ENCODE results near the gene SLC37A3.
A peak's percentile ranks its signal among the peaks of the same experiment; 100 is the strongest.

The SLC37A3 gene

GRCh38 chr7:140400381-140400780 lies 2.1 kb upstream of the SLC37A3 start:
- no peak for DNase-seq

DNA sequence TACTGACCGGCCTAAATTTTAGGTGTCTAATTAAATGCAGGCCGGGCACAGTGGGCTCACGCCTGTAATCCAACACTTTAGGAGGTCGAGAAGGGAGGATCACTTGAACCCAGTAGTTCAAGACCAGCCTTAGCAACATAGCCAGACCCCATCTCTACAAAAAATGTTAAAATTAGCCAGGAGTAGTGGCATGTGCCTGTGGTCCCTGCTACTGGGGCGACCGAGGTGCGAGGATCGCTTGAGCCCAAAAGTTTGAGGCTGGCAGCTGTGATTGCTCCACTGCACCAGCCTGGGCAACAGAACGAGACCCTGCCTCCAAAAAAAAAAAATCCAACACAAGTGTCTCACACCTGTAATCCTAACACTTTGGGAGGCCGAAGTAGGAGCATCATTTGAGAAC lies 491 bp upstream of the SLC37A3 start:
- no peak for DNase-seq

DNA sequence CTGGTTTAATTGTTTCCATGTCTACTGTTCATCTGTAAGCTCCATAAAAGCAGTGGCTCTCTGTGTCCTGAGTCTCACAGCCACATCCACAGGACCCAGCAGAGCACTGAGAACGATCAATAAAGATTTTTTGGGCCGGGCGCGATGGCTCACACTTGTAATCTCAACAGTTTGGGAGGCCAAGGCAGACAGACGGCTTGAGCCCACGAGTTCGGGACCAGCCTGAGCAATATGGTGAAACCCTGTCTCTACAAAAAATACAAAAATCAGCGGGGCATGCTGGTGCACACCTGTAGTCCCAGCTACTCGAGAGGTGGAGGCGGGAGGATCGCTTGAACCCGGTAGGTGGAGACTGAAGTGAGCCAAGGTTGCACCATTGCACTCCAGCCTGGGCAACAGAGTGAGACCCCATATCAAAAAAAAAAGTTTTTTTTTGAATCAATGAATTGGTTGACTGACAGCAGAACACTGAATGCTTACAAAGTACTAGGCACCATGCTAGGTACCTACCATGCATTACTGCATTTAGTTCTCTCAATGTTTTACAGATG lies 4.5 kb downstream of the SLC37A3 start:
- DNase-seq: no peak

GRCh38 chr7:140391634-140392033 lies 6.7 kb downstream of the SLC37A3 start:
- no peak for DNase-seq

GRCh38 chr7:140390466-140391190 lies 7.7 kb downstream of the SLC37A3 start:
- no peak for DNase-seq

DNA sequence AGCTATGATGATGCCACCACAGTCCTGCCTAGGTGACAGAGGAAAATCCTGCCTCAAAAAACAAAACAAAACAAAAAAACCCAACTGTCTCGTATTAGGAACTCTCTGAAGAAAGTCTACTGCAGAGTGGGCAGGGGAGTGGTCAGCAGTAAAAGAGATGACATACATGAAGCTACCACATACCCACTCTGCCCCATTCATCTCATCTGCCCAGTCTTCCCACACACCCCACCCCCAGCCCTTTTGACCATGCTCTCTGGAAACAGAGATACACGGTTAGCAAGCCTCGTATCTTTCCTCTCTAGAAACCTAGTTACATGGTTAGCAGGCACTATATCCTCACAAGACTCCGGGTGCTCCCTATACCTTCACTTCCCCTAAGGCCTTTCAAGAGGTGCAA lies 8.3 kb downstream of the SLC37A3 start:
- DNase-seq: no peak

GRCh38 chr7:140389445-140389844 lies 8.9 kb downstream of the SLC37A3 start:
- no peak for DNase-seq

GRCh38 chr7:140384894-140385545 lies 13.3 kb downstream of the SLC37A3 start:
- DNase-seq: no peak

DNA sequence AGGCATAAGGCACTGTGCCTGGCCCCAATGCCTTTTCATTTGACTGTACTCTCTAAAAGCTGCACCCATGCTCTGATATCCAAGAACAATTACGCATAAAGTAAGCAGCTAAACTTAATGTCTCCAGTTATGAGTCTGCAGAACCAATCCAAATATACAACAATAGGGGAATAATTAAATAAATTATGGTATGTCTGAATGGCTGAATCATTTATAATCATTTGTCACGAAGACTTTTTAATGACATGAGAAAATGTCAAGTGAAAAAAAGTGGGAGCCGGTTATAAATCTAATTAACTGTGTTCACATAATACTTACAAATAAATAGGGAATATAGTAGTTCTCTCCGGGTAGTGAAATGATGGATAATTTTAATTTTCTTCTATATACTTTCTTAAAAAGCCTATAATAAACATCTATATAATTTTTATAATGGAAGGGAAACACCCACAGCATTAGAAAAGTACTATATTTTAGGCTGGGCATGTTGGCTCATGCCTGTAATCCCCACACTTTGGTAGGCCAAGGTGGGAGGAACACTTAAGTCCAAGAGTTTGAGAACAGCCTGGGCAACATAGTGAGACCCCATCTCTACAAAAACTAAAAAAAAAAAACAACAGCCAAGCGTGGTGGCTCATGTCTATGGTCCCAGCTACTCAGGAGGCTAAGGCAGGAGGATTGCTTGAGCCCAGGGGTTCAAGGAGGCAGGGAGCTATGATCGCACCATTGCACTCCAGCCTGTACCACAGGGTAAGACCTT lies 14.2 kb downstream of the SLC37A3 start:
- DNase-seq: no peak

- no peak for DNase-seq
Observed at GRCh38 chr7:140375892-140376730, 22.2 kb downstream of the SLC37A3 start.

- DNase-seq: no peak
Observed at GRCh38 chr7:140375323-140375722, 23.0 kb downstream of the SLC37A3 start.

- no peak for DNase-seq
Observed at GRCh38 chr7:140369294-140369693, 29.0 kb downstream of the SLC37A3 start.

DNA sequence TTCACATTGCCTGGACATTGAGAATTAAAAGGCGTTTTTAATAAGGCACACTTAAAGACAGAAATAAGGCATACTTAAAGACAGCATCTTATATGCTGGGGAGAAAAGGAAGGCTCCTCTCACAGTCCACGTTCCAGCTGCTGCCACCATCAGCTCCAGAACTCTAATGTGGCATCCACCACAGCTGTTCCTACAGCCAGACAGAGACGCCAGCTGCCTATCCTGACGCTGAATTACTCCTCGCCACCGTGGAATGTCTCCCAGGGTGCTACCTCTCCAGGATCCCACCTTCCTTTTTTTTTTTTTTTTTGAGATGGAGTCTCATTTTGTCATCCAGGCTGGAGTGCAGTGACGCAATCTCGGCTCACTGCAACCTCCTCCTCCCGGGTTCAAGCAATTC lies 30.8 kb downstream of the SLC37A3 start:
- DNase-seq: no peak

GRCh38 chr7:140364819-140365218 lies 33.5 kb downstream of the SLC37A3 start:
- DNase-seq: peak; percentile 42

- no peak for DNase-seq
Observed at GRCh38 chr7:140360697-140361229, 37.6 kb downstream of the SLC37A3 start.

GRCh38 chr7:140358412-140359051 lies 39.8 kb downstream of the SLC37A3 start:
- DNase-seq: no peak

- no peak for DNase-seq
Observed at GRCh38 chr7:140358024-140358411, 40.3 kb downstream of the SLC37A3 start.

GRCh38 chr7:140350056-140350455 lies 48.3 kb downstream of the SLC37A3 start:
- DNase-seq: no peak

DNA sequence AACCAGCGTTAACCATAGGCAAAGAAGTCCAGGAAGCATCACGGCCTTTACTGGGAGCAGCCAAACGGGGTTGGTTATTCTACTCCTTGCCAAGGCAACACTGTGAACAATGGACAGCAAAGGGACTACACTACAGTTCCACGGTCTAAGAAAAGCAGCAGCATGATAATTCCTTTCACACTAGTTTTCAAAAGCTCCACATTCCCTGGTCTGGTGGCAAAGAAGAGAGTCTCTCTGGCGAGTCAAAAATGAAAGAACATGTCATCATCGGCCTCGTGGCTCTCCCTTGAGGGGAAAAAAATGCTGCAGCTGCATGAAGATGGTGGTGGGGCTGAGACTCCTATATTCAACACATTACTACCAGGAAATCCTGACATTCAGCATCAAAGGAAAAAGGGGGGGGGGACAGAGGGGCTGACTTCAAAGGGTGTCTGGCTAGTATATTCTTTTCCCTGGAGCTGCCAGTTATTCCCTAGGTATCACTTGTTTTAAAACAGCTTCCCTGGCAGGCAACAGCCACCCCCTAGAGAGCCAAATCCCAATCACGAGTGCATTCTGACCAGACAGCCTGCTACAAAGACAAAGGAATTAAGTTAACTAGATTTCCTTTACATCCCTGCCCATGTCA lies 49.1 kb downstream of the SLC37A3 start:
- DNase-seq: no peak

DNA sequence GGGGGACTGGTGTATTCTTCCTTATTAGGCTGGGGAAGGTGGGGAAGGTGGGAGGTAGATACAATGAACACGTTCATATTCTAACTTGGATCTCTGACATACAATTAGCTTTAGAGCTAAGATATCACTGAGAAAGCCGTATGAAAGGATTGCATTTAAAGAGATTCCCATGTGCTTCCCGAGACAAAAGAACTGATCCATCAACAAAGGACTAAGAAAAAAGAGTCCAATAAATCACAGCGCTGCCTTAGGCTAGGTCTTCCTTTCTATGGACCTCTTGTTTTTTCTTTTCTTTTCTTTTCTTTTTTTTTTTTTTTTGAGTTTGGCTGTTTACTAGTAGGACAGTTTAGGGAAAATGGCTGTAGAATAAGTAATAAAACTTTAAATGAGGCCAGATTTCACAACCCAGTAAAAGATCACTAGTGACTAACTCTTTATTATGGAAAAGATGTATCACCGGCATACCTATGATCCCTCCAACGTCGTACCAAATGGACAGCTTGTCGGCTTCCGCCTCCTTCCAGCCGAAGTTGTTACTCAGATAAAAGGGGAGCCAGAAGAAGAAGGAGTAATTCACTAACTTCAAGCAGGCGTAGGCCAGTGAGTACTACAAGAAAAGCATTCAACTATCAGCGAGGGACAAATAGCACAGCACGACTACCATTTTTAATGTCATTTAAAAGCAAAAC lies 50.0 kb downstream of the SLC37A3 start:
- no peak for DNase-seq

- no peak for DNase-seq
Observed at GRCh38 chr7:140347218-140347617, 51.1 kb downstream of the SLC37A3 start.

All from DMS79 treated with DMSO at 0.1 percent for 48 hours (cell line).